H1 (cell line): Measurements from ENCODE around the gene GOLGA1. TPM values are rescaled to one million over a fixed set of nuclear protein-coding genes. Genes with fewer than 3 reads are reported as not detected.

Experiments used
- CTCF ChIP-seq, 3 experiments: IDR thresholded peaks; 1 replicate in 2 of 3; 2 replicates in 1 of 3; pipeline versions ENCODE4 v1.5.1 to v1.6.1; 2011; ENCODE audit warnings: low read length in 3 of 3, mild to moderate bottlenecking in 3 of 3, inconsistent platforms in 2 of 3, low read depth in 1 of 3, moderate library complexity in 1 of 3; ENCODE audit not compliant: insufficient read depth in 1 of 3; ENCODE audit errors: control extremely low read depth in 1 of 3
- polyA plus RNA-seq, 7 experiments: library from polyadenylated mRNA; depleted of rRNA in 3 of 7; stranded (reverse) in 5 of 7; unstranded in 2 of 7; fragments of >200 nt in 5 of 7; fragments of 200-250 nt in 2 of 7; gene quantifications; 1 replicate in 5 of 7; 2 replicates in 1 of 7; 4 replicates in 1 of 7; pipeline versions ENCODE4 v1.2.1 to v1.2.3, GENCODE V29; 2011 to 2013; ENCODE audit warnings: missing spikeins in 2 of 7, mixed read lengths in 2 of 7
- total RNA-seq: library from RNA; stranded (reverse); fragmentation: NEBNext Ultra II Directional; extraction: Animal tissue kit (Norgen Biotek cat#: 25700); gene quantifications from 2 replicates; pipeline ENCODE4 v1.2.1, GENCODE V29; 2021

The GOLGA1 gene
- total and polyA plus RNA-seq, 2 of the 8 experiments (the other 6 are each of a cell fraction or from before 2014, with no cell fraction given): 4.8 to 6.5 TPM

- TF ChIP-seq CTCF (IDR thresholded peaks at IDR 0.05; ENCODE audit: control extremely low read depth in 1 of 3, insufficient read depth in 1 of 3, low read depth in 1 of 3, low read length in 3 of 3): no peak
- TF ChIP-seq, all 59 proteins: peak for 0
Observed at GRCh38 chr9:124897570-124898460, 43.1 kb downstream of the GOLGA1 start (continued).
